Measurements from ENCODE around the gene CTTNBP2.

Gene CTTNBP2

GRCh38 chr7:117750612-117751563 lies 122.4 kb downstream of the CTTNBP2 start:
- peaks cover 4% of the 10 kb centered on the region for H3K4me1 ChIP-seq (ENCODE audit: control insufficient read depth, insufficient read depth, low read length, poor library complexity, severe bottlenecking)
- WGBS, 2 experiments (ENCODE audit: insufficient coverage in 2 of 2), result 80% methylated on average over 3 of the region's 8 CpGs; no CpG with 5 or more reads in 1 of the 2 experiments
- no peak overlapping the region for H3K27ac ChIP-seq (ENCODE audit: low read depth, low read length, severe bottlenecking)
- H3K4me3 ChIP-seq (ENCODE audit: extremely low read depth, insufficient read depth, low read length, poor library complexity, severe bottlenecking), result no peak overlapping the region
- no peaks in the 10 kb centered on the region for H3K36me3 ChIP-seq (ENCODE audit: control insufficient read depth, insufficient read depth, low read length)
- H3K9me3 ChIP-seq (ENCODE audit: control insufficient read depth, low read length), result no peaks in the 10 kb centered on the region

GRCh38 chr7:117741962-117742361 lies 131.3 kb downstream of the CTTNBP2 start:
- Histone ChIP-seq H3K27ac (ENCODE audit: low read depth, low read length, severe bottlenecking) (no peak overlapping the region), H3K4me3 (ENCODE audit: extremely low read depth, insufficient read depth, low read length, poor library complexity, severe bottlenecking) (no peak overlapping the region), H3K9me3 (ENCODE audit: control insufficient read depth, low read length) (no peaks in the 10 kb centered on the region), H3K36me3 (ENCODE audit: control insufficient read depth, insufficient read depth, low read length) (peaks cover 3% of the 10 kb centered on the region), H3K4me1 (ENCODE audit: control insufficient read depth, insufficient read depth, low read length, poor library complexity, severe bottlenecking) (no peaks in the 10 kb centered on the region)
- 84 to 87% methylated on average over 2 to 3 of the region's 4 CpGs for WGBS, 2 experiments (ENCODE audit: insufficient coverage in 2 of 2)

GRCh38 chr7:117739085-117739484 lies 134.2 kb downstream of the CTTNBP2 start:
- WGBS, 2 experiments (ENCODE audit: insufficient coverage in 2 of 2), result 85 to 94% methylated on average over 2 of the region's 4 CpGs
- Histone ChIP-seq H3K4me1 (ENCODE audit: control insufficient read depth, insufficient read depth, low read length, poor library complexity, severe bottlenecking) (no peaks in the 10 kb centered on the region), H3K4me3 (ENCODE audit: extremely low read depth, insufficient read depth, low read length, poor library complexity, severe bottlenecking) (no peak overlapping the region), H3K36me3 (ENCODE audit: control insufficient read depth, insufficient read depth, low read length) (peaks cover 3% of the 10 kb centered on the region), H3K9me3 (ENCODE audit: control insufficient read depth, low read length) (no peaks in the 10 kb centered on the region), H3K27ac (ENCODE audit: low read depth, low read length, severe bottlenecking) (no peak overlapping the region)

- Histone ChIP-seq H3K4me3 (ENCODE audit: extremely low read depth, insufficient read depth, low read length, poor library complexity, severe bottlenecking) (no peak overlapping the region), H3K36me3 (ENCODE audit: control insufficient read depth, insufficient read depth, low read length) (peaks cover 3% of the 10 kb centered on the region), H3K27ac (ENCODE audit: low read depth, low read length, severe bottlenecking) (no peak overlapping the region), H3K9me3 (ENCODE audit: control insufficient read depth, low read length) (no peaks in the 10 kb centered on the region), H3K4me1 (ENCODE audit: control insufficient read depth, insufficient read depth, low read length, poor library complexity, severe bottlenecking) (no peaks in the 10 kb centered on the region)
- WGBS, 2 experiments (ENCODE audit: insufficient coverage in 2 of 2), result 90 to 92% methylated on average over 9 of the region's 9 CpGs
Observed at GRCh38 chr7:117737926-117738325, 135.3 kb downstream of the CTTNBP2 start.

- H3K9me3 ChIP-seq (ENCODE audit: control insufficient read depth, low read length), result no peaks in the 10 kb centered on the region
- H3K4me1 ChIP-seq (ENCODE audit: control insufficient read depth, insufficient read depth, low read length, poor library complexity, severe bottlenecking), result no peaks in the 10 kb centered on the region
- no peak overlapping the region for H3K4me3 ChIP-seq (ENCODE audit: extremely low read depth, insufficient read depth, low read length, poor library complexity, severe bottlenecking)
- H3K27ac ChIP-seq (ENCODE audit: low read depth, low read length, severe bottlenecking), result peak overlapping the region; percentile 50
- 100% methylated on average over 2 to 4 of the region's 6 CpGs for WGBS, 2 experiments (ENCODE audit: insufficient coverage in 2 of 2)
- no peaks in the 10 kb centered on the region for H3K36me3 ChIP-seq (ENCODE audit: control insufficient read depth, insufficient read depth, low read length)
Observed at GRCh38 chr7:117731455-117731854, 141.8 kb downstream of the CTTNBP2 start.

- Histone ChIP-seq H3K4me1 (ENCODE audit: control insufficient read depth, insufficient read depth, low read length, poor library complexity, severe bottlenecking) (no peaks in the 10 kb centered on the region), H3K9me3 (ENCODE audit: control insufficient read depth, low read length) (no peaks in the 10 kb centered on the region), H3K36me3 (ENCODE audit: control insufficient read depth, insufficient read depth, low read length) (no peaks in the 10 kb centered on the region), H3K27ac (ENCODE audit: low read depth, low read length, severe bottlenecking) (no peak overlapping the region), H3K4me3 (ENCODE audit: extremely low read depth, insufficient read depth, low read length, poor library complexity, severe bottlenecking) (no peak overlapping the region)
- WGBS, 2 experiments (ENCODE audit: insufficient coverage in 2 of 2), result 94 to 100% methylated on average over 1 to 3 of the region's 3 CpGs
Observed at GRCh38 chr7:117730390-117730789, 142.9 kb downstream of the CTTNBP2 start.

- Histone ChIP-seq H3K27ac (ENCODE audit: low read depth, low read length, severe bottlenecking) (no peak overlapping the region), H3K36me3 (ENCODE audit: control insufficient read depth, insufficient read depth, low read length) (no peaks in the 10 kb centered on the region), H3K4me1 (ENCODE audit: control insufficient read depth, insufficient read depth, low read length, poor library complexity, severe bottlenecking) (no peaks in the 10 kb centered on the region), H3K4me3 (ENCODE audit: extremely low read depth, insufficient read depth, low read length, poor library complexity, severe bottlenecking) (no peak overlapping the region), H3K9me3 (ENCODE audit: control insufficient read depth, low read length) (no peaks in the 10 kb centered on the region)
- WGBS, 2 experiments (ENCODE audit: insufficient coverage in 2 of 2), result 88 to 97% methylated on average over 3 to 4 of the region's 7 CpGs
Observed at GRCh38 chr7:117728890-117729624, 144.2 kb downstream of the CTTNBP2 start.

- no peaks in the 10 kb centered on the region for H3K36me3 ChIP-seq (ENCODE audit: control insufficient read depth, insufficient read depth, low read length)
- H3K9me3 ChIP-seq (ENCODE audit: control insufficient read depth, low read length), result no peaks in the 10 kb centered on the region
- H3K4me3 ChIP-seq (ENCODE audit: extremely low read depth, insufficient read depth, low read length, poor library complexity, severe bottlenecking), result no peak overlapping the region
- H3K27ac ChIP-seq (ENCODE audit: low read depth, low read length, severe bottlenecking), result no peak overlapping the region
- 93% methylated on average over 2 of the region's 3 CpGs; no CpG with 5 or more reads in 1 of the 2 experiments for WGBS, 2 experiments (ENCODE audit: insufficient coverage in 2 of 2)
- no peaks in the 10 kb centered on the region for H3K4me1 ChIP-seq (ENCODE audit: control insufficient read depth, insufficient read depth, low read length, poor library complexity, severe bottlenecking)
Observed at GRCh38 chr7:117724898-117725297, 148.3 kb downstream of the CTTNBP2 start.

GRCh38 chr7:117719377-117719776 lies 153.9 kb downstream of the CTTNBP2 start:
- Histone ChIP-seq H3K36me3 (ENCODE audit: control insufficient read depth, insufficient read depth, low read length) (no peaks in the 10 kb centered on the region), H3K4me1 (ENCODE audit: control insufficient read depth, insufficient read depth, low read length, poor library complexity, severe bottlenecking) (no peaks in the 10 kb centered on the region), H3K9me3 (ENCODE audit: control insufficient read depth, low read length) (no peaks in the 10 kb centered on the region), H3K4me3 (ENCODE audit: extremely low read depth, insufficient read depth, low read length, poor library complexity, severe bottlenecking) (no peak overlapping the region), H3K27ac (ENCODE audit: low read depth, low read length, severe bottlenecking) (no peak overlapping the region)
- WGBS, 2 experiments (ENCODE audit: insufficient coverage in 2 of 2), result 78 to 100% methylated on average over 2 of the region's 3 CpGs

- no peaks in the 10 kb centered on the region for H3K36me3 ChIP-seq (ENCODE audit: control insufficient read depth, insufficient read depth, low read length)
- WGBS, 2 experiments (ENCODE audit: insufficient coverage in 2 of 2), result 93 to 96% methylated on average over 5 of the region's 6 CpGs
- H3K4me1 ChIP-seq (ENCODE audit: control insufficient read depth, insufficient read depth, low read length, poor library complexity, severe bottlenecking), result no peaks in the 10 kb centered on the region
- no peaks in the 10 kb centered on the region for H3K9me3 ChIP-seq (ENCODE audit: control insufficient read depth, low read length)
- H3K27ac ChIP-seq (ENCODE audit: low read depth, low read length, severe bottlenecking), result no peak overlapping the region
- H3K4me3 ChIP-seq (ENCODE audit: extremely low read depth, insufficient read depth, low read length, poor library complexity, severe bottlenecking), result no peak overlapping the region
Observed at GRCh38 chr7:117718116-117718835, 155.0 kb downstream of the CTTNBP2 start.
